Ishikawa (cell line): ENCODE measurements around the gene TMEM144.

Experiments used
- CREB1 ChIP-seq: IDR thresholded peaks from 2 replicates; pipeline ENCODE4 v1.6.1; 2012; ENCODE audit warnings: low read depth
- EGR1 ChIP-seq: IDR thresholded peaks from 2 replicates; pipeline ENCODE4 v1.6.1; 2012
- EP300 ChIP-seq: IDR thresholded peaks from 2 replicates; pipeline ENCODE4 v1.6.1; 2012; ENCODE audit warnings: borderline replicate concordance
- FOXM1 ChIP-seq: IDR thresholded peaks from 2 replicates; pipeline ENCODE4 v1.6.1; 2012; ENCODE audit warnings: low read depth, borderline replicate concordance
- RAD21 ChIP-seq: IDR thresholded peaks from 2 replicates; pipeline ENCODE4 v1.6.1; 2012; ENCODE audit warnings: low read depth
- TAF1 ChIP-seq: IDR thresholded peaks from 2 replicates; pipeline ENCODE4 v1.6.1; 2012; ENCODE audit warnings: low read depth, mild to moderate bottlenecking
- TCF12 ChIP-seq: IDR thresholded peaks from 2 replicates; pipeline ENCODE4 v1.6.1; 2012; ENCODE audit warnings: low read depth
- YY1 ChIP-seq: IDR thresholded peaks from 2 replicates; pipeline ENCODE4 v1.6.1; 2012; ENCODE audit warnings: low read depth
- ZBTB7A ChIP-seq: IDR thresholded peaks from 2 replicates; pipeline ENCODE4 v1.6.1; 2012; ENCODE audit warnings: low read depth
- TF ChIP-seq, protein P1 (sequence below): IDR thresholded peaks from 2 replicates; pipeline ENCODE4 v1.6.1; 2012
- TF ChIP-seq, protein P2 (sequence below): IDR thresholded peaks from 2 replicates; pipeline ENCODE4 v1.6.1; 2012; ENCODE audit warnings: low read depth, mild to moderate bottlenecking
- TF ChIP-seq, protein P3 (sequence below): IDR thresholded peaks from 2 replicates; pipeline ENCODE4 v1.6.1; 2012

DNA sequence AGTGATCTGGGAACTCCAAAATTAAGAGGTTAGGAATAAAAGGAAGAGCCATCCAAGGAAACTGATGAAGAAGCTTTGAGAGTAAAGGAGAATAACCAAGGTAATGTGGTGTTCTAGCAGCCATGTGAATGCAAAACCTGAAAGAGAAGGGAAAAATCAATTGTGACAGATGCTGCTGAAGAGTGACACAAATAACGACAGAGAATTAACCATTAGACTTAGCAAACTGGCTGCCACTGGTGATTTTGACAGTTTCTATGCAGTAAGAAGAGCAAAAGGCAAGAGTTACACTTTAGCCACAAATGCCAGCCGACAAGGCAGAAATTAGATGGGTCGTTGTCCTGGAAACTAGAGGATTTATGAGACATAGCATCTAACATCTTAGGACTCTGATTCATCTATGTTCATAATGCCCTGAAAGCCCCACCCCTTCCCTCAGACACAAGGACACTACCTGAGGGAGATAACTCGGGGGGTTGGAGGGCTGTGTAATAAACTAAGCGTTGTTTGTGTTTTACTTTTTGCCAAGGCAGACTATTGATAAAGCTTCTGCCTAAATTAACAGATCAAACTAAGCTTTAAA is 13.0 kb upstream of the TMEM144 start:
- no peak for TF ChIP-seq CREB1
- TF ChIP-seq TCF12 = no peak
- no peak for TF ChIP-seq TAF1
- no peak for TF ChIP-seq FOXM1
- no peak for TF ChIP-seq RAD21
- TF ChIP-seq, protein P1, sequence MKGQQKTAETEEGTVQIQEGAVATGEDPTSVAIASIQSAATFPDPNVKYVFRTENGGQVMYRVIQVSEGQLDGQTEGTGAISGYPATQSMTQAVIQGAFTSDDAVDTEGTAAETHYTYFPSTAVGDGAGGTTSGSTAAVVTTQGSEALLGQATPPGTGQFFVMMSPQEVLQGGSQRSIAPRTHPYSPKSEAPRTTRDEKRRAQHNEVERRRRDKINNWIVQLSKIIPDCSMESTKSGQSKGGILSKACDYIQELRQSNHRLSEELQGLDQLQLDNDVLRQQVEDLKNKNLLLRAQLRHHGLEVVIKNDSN = no peak
- TF ChIP-seq EGR1 = no peak
- TF ChIP-seq, protein P2, sequence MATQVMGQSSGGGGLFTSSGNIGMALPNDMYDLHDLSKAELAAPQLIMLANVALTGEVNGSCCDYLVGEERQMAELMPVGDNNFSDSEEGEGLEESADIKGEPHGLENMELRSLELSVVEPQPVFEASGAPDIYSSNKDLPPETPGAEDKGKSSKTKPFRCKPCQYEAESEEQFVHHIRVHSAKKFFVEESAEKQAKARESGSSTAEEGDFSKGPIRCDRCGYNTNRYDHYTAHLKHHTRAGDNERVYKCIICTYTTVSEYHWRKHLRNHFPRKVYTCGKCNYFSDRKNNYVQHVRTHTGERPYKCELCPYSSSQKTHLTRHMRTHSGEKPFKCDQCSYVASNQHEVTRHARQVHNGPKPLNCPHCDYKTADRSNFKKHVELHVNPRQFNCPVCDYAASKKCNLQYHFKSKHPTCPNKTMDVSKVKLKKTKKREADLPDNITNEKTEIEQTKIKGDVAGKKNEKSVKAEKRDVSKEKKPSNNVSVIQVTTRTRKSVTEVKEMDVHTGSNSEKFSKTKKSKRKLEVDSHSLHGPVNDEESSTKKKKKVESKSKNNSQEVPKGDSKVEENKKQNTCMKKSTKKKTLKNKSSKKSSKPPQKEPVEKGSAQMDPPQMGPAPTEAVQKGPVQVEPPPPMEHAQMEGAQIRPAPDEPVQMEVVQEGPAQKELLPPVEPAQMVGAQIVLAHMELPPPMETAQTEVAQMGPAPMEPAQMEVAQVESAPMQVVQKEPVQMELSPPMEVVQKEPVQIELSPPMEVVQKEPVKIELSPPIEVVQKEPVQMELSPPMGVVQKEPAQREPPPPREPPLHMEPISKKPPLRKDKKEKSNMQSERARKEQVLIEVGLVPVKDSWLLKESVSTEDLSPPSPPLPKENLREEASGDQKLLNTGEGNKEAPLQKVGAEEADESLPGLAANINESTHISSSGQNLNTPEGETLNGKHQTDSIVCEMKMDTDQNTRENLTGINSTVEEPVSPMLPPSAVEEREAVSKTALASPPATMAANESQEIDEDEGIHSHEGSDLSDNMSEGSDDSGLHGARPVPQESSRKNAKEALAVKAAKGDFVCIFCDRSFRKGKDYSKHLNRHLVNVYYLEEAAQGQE = no peak
- no peak for TF ChIP-seq ZBTB7A
- TF ChIP-seq YY1 = no peak
- TF ChIP-seq, protein P3, sequence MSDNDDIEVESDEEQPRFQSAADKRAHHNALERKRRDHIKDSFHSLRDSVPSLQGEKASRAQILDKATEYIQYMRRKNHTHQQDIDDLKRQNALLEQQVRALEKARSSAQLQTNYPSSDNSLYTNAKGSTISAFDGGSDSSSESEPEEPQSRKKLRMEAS = no peak
- TF ChIP-seq EP300 = no peak
